ENCODE measurements around the gene CUZD1.

CUZD1 gene

DNA sequence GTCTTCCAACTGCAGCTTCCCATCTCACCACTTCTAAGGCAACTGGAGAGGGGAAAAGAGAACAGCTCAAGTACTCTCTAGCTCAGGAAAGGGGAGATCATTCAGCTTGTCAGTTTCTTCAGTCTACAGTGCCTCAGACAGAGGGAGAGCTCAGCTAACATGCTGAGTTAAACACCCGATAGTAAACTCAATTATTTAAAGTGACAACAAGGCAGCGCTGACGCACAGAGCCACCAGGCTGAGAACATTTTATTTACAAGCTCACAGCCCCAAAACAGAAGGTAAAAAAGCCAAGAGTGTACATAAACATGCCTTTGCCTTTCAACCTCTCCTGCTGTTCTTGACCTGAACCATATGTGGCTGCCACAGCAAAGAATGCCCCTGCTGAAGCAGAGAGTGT lies 10.1 kb upstream of the CUZD1 start:
- DNase-seq: no peak

DNA sequence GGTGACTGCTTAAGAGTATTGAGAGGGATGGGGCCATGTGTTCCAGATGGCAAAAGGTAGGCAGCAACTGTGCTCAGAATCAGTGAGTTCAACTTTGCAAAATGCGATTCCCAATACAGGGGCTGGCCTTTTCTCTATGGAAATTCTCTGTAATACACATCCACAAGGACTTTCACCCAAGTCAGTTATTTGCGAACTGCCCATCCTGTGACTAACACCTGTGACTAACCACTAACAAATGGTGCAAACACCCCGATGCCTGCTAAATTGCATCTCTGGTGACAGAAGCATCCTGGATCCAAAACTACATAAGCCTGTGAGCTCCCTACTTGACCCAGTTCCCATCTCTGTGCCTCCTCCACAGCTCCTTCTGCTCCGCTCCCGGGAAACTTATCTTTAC lies 9.0 kb upstream of the CUZD1 start:
- no peak for DNase-seq

DNA sequence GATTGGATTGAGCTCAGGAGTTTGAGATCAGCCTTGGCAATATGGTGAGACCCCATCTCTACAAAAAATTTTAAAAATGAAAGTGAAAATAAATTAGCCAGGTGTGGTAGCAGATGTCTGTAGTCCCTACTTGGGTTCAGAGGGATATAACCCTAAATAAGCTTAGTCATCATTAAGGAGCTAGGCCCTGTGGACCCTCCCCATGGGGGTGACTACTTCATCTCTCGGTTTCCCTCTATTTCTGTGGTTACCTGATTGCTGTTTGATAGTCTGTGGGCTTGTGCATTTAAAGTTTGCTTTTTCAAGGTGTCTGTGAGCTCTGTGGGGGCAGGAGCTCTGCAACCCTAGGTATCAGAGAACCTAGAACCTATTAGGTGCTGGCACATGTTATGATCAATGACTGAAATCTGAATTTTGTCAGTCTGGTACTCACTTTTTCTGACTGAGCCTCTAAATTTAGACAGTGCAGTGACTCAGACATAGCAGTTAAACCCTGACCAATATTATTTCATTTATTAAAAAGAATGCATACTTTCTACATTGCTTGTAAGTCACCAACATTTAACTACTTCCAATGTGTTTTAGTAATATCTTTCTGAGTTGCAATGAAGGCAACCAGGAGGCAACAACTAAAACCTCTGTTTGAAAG lies 8.1 kb upstream of the CUZD1 start:
- DNase-seq: no peak

DNA sequence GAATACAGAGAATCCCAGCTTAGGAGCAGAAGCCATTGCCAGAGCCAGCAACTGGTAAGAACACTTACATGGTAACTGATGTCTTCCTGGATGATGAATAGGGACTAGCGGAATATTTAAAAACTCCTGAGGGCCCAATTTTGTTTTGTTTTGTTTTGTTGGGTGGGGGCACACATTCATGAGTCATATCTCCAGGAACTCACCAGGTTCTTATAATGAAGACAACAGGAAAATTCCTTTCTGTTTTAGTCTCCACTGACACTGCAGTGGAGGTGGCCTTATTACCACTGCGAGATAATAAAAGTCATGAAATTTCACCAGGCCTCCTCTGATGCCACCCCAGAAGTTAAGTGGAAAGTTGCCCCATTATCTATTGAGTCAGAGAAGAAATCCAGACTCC lies 6.6 kb upstream of the CUZD1 start:
- DNase-seq: no peak

DNA sequence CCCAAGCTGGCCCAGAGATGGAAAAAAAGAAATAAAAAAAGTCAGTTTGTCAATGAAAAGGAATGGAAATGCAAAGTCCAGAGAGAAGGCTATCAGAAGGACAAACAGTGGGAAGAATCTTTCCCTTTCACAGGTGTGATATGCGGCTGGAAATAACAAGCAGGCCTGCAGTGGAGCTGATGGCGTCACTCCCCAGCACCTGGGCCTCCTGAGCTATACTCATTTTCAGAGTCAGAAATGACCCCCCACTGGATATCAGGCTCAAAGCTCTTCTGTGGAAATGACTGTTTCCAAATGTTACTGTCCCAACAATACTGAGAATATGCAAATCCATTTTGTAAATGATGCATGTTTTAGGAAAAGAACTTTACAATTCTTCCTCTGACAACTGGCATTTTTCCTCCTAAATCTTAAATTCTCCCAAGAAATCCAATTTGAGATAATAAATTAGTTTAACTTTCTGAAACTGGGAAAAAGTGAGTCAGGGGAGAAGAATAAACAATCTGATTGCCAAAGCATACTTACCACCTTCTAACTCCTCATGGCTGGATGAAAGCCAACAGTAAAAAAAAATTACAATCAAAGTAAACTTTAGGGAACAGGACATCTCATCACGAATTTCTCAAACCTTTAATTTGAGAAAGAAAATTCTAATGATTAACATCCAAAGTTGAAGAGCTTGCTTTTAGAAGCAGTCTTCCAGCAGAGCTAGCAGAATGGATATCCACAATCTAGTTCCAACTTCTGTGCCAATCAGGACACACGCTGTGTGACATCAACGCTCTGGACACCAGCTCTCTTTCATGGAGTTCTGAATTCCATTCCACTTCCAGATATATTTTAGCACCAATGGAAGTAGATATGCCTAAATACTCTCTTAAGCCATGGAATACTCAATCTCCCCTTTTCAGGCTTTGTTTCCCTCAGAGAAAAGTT lies 5.3 kb upstream of the CUZD1 start:
- DNase-seq: no peak

DNA sequence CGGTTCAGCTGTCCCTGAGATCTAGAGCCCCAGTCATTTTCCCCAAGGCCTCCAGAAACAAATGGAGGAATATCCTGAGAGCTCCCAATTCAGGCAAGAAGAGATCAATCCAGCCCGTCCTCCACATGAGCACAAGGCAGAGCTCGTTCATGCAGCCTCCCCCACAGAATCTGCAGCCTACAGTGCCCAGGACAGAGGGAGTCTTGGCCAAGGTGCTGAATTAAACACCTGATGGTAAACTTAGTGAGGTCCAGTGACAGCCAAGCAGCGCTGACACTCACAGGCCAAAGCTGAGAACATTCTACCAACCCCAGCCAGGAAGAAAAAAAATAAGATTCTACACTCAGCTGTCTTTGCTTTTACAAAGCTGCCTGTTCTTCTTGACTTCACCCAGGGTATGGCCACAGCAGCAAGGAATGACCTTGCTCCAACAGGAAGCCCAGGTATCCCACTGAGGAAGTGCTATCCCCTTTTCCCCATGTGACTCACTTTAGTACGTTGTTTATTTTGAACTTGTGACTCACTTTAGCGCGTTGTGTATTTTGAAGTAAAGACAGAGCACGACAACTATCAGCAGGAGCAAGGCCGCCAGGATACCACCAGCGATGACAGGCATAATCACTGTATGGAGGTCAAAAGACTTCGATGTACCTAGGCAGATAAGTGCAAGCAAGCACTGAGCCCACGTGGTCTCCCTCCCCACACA lies 4.4 kb upstream of the CUZD1 start:
- DNase-seq: no peak

DNA sequence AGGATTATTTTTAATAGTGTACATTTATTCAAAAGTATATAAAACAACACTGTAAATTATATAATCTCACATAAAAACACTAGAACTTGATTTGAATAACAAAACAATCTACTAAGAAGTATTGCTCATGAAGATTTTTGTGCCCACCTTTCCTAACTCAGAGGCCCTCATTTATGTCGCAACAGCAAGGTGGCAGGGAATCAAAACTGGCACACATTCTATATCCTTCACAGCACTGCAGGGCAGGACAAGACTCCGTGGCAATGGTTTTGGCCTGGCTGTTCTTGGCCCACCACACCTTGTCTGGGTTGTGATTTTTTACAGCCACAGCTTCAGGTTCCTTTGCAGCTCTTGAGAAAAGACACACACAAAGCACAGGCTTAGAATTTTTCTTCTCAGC lies 3.4 kb upstream of the CUZD1 start:
- DNase-seq: no peak

DNA sequence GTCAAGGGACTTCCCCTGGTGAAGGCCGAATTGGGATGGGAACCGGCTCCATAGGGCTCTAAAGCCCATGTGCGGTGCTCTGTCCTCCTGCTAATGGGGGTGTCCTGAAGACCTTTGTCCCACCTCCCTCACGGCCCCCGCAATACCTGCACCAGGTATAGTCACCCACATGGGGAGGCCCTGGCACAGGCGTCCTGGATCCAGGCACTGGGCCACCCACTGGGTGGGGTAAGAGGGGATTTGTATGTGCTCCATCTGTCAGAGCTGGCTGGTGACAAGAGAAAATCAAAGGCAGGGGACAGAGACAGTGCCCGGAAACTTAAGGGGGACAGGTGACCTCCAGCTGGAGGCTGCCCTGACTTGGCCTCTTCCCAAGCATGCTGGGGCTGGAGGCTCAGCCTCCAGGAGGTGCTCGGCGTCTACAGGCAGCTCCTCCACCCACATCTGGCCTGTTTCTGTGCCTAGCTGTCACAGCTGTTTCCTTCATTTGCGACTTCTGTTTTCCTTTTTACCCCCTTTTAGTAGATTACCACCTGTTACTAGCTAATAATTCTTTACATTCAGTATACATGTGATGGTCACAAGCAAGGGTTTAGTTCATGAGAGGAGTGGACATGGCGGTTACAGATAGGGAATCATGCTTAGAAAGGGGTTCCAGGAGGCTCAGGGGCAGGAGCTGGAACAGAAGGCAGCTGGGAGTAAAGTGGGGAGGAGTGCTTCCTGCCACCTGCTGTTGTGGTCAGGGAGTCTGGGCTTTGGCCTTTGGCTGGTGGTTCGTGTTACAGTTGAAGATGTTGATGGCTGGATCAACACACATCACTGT lies 2.3 kb upstream of the CUZD1 start:
- DNase-seq: no peak

DNA sequence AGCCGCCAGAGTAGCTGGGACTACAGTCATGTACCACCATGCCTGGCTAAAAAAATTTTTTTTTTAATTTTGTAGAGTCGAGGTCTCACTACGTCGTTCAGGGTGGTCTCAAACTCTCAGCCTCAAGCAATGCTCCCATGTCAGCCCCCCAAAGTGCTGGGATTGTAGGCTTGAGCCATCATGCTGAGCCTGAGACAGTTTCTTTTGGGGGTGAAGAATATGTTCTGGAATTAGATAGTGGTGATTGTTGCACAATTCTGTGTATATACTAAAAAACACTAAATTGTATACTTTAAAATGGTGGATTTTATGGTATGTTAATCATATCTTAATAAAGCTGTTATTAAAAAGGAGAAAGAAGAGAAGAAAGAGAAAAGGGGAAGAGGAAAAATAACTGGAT lies 1.5 kb downstream of the CUZD1 start:
- no peak for DNase-seq

DNA sequence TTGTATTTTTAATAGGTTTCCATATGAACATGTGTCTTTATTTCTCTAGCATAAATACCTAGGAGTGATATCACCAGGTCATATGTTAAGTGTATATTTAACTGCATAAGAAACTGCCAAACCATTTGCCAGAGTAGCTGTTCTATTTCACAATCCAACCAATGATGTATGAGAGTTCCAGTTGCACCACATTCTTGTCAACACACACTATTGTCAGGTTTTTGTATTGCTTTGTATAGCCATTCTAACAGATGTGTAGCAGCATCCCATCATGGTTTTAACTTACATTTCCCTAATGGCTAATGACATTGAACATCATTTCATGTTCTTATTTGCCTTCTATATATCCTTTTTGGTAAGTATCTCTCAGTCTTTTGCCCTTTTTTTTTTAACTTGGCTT lies 4.1 kb downstream of the CUZD1 start:
- DNase-seq: no peak

DNA sequence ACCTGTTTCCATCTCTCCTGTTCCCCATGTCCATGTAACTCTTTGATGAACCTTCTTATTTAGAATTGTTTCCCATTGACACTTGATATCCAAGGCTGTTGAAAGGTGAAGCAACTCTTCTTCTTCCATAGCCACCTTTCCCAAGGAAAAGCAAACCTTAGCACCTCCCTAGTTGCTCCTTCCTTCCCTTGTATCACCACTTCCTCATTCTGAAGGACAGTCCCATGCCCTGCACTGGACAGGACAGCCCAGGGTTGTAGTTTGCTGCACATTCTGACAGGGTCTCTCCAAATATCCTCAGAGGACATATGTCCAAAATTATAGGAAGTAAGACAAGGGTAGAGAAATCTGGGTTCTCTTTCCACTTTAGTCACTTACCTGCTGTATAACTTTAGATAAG lies 6.2 kb downstream of the CUZD1 start:
- no peak for DNase-seq

DNA sequence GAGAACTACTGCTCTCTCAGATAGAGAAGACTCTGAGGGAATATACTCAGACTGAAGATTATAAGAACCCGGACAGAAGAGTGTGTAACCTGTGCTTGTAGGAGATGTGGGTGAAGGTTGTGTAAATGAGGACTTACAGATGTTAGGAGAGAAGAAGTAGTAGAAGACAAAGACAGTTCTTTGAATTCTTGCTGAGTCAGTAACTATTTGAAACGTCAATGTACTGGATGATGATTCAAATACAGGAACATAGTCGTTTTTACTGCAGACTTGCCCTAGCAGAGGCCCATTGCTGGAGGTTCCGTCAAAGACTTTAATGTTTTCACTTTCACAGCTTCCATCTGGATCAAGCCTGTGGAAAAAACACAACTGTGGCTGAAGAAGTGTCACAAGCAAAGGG lies 6.8 kb downstream of the CUZD1 start:
- no peak for DNase-seq

DNA sequence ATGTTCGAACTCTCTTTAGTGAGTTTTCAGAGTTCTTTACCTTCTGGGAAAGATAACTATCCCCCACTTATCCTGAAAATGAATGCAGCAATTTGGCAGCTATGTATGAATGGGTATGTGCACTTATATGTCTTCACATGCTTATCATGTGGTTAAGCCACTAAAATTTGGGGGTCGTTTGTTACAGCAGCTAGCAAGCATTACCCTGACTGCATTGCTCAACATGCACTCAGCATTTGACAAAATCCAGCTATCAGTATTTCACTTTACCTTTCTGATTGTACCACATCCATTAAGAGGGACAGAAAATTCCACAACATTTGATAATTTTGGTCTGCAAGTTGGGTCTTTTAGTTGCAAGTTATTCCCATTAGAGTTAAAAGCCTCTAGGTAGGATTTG lies 9.7 kb downstream of the CUZD1 start:
- no peak for DNase-seq

DNA sequence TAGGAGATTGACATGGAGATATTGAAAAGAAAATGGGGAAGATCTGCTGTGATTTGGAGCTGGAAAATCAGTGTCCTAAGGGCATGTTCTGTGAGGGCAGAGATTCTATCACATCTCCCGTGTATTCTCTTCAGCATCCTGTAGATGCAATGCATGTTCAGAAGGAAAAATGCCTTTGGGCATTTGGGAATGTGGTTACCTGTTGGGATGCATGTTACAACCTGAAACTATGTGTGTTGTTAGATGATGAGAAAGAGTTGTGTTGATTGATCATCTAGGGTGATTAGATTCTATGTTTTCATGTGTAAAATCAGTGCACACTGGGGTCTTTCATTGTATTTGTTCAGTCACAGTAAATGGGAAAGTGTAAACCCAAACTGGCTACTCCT lies 14.7 kb downstream of the CUZD1 start:
- DNase-seq: no peak

DNA sequence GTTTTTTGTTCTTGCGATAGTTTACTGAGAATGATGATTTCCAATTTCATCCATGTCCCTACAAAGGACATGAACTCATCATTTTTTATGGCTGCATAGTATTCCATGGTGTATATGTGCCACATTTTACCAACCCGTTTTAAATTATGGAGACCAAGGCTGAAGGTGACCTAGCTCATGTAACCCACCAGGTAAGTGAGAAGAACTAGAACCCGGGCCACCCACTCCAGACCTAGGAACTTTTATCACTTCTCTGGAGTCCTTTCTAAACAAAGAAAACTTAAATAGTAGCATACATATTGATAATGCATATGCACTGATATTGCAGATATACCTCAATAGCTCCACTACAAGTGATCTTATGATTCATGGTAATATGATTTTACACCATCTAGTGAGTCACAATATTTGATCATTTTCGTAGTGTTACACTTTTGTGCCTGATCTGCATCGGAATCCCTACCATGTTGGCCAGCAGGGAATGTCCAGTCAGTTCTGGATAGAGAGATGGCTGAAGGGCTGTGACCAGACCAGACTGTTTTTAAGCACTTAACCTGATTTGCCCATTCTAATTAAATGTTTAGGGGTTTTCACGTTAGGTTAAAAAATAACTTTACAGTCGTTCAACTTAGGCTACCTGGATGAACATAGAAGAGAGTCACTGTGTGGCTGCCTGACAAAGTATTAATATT lies 15.2 kb downstream of the CUZD1 start:
- DNase-seq: no peak

DNA sequence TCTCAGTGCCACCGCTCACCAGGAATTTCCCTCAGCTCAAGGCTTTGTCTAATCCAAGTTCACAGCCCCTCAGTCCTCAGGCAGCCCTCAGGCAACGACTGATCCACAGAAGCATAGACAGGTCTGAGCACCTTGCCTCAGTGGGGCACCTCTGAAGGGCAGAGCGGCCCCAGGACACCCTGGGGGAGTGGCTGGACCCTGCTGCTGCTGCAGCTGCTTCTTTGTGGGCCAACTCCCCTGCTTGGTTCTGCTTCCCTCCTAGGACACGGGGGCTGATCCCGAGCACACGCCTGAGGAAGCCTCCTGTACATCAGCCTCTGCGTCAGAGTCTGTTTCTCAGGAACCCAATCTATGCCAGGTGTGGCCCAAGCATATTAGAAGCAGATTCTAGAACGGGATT lies 16.2 kb downstream of the CUZD1 start:
- no peak for DNase-seq

DNA sequence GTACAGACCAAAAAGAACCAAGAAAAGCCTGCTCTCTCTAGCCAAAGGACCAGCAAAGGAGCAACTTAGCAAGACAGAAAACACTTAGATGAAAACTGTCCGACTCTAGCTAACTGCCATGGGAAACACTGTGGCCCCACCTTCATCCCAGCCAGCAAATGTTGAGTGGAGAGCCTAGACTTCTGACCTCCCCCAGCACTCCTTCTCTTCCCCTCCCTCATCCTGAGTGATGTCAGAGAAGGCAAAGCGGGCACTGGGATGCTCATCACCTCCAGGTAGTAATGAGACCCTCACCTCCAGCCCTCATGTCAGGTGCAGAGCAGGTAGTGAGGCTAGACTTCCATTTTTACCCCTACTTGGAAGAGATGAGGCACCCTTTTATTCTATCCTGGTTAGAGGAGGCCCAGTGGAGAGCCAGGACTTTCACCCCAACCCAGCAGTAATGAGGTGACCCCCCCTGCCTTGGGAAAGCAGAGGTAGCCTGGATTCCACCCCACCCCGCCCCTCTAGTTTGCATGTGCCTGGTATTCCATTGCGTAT lies 16.9 kb downstream of the CUZD1 start:
- no peak for DNase-seq

DNA sequence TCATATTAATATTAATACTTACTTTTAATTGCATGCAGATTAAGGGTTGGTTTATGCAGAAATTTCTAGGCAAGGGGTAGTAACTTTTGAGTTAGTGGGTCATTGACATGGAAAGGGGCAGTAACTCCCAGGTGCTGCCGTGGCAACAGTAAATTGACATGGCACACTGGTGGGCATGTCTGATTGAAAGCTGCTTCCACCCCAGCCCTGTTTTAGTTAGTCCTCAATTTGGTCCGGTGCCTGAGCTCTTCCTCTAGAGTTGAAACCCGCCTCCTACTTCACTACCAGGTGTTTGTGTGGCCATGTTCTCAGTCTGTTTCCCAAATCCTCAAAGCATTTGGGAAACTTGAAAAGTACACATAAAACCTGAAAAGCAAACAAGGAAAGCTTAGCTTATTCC lies 18.4 kb downstream of the CUZD1 start:
- DNase-seq: no peak

DNA sequence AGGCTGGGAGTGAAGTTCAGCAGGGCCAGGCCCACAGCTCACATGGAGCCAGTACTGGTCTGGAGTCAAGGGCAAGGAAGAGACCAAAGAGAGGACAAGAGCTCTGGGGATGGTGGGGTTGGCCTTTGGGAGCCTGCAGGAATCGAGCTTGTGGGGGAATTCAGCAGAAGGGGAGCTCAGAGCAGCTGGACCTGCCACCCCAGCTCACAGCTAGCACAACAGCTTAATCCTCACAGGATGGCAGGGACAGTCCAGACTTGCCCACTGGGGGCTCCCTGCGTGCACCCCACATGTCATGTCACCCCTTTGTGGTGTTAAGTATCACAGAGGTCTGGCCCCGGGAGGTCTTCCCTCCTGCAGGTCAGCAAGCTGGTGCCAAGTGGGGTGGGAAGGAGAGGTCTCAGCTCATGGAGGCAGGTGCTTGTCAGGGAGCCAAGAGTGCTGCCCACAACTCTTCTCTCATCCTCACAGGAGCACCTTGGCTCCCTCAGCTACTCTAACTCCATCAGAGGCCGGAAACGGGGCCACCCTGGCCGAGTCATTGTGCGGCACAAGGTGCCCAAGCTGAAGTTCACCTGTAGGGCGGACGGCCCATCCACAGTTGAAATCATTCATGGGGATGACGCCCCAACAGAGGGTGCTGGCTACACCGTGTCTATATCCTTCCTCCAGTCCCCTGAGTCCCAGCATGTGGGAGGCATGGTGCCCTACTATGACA lies 22.5 kb downstream of the CUZD1 start:
- DNase-seq: no peak

DNA sequence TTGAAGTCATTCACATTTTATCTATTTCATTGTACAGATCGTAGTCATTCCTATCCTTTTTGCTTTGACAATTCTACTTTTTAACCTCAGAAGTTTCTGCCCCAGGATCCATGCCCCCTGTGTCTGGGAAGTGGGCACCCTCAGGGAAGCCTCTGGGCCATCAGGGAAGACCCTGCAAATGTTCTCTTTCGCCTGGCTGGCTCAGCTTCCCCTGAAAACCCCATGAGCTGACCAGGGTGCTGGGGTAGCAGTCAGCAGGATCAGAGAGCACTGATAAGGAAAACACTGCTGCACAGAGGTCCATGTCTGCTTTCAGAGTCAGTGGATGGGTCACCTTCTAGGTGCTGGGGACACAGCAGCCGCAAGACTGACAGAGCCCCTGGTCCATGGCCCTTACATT lies 23.8 kb downstream of the CUZD1 start:
- no peak for DNase-seq

DNA sequence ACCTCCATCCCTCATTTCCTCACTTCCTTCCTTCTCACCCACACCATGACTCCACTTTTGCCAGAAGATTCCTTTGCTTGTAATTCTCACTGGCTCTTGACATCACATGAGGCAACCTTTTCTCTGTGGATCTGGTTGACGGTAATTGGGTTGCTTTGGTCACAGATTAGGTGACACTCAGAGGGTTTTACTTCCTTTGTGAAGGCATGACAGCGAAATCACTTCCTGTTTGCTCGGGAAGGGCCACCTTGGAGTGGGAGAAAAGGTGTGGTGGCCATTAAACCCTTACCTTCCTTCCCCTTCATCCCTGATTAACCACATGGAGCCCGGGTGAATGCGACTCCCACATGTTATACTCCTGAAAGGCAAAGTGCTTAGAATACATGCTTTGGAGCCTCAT lies 30.2 kb downstream of the CUZD1 start:
- DNase-seq: no peak
